Fibroblast of villous mesenchyme (primary cell): Measurements from ENCODE around the gene LRRTM4. TPM values are rescaled to one million over a fixed set of nuclear protein-coding genes. Genes with fewer than 3 reads are reported as not detected.

Experiments
- DNase-seq: peaks from one replicate; pipeline ENCODE4 v3.0.0-alpha.2; 2010; ENCODE audit warnings: low read depth
- H3K4me3 ChIP-seq: 2 replicates; pipeline ENCODE4 v1.5.1; 2011; ENCODE audit warnings: low read depth, mild to moderate bottlenecking, low read length
- total RNA-seq: library from RNA; depleted of rRNA; stranded (reverse); fragments of >200 nt; gene quantifications from 2 replicates; pipeline ENCODE4 v1.2.3, GENCODE V29; 2012
- TF ChIP-seq, protein P1 (sequence below): IDR thresholded peaks from 2 replicates; pipeline ENCODE4 v1.5.1; 2012; ENCODE audit warnings: low read depth, mild to moderate bottlenecking, low read length; ENCODE audit not compliant: insufficient read depth

Gene LRRTM4
- total RNA-seq, 1 donor, result not detected

DNA sequence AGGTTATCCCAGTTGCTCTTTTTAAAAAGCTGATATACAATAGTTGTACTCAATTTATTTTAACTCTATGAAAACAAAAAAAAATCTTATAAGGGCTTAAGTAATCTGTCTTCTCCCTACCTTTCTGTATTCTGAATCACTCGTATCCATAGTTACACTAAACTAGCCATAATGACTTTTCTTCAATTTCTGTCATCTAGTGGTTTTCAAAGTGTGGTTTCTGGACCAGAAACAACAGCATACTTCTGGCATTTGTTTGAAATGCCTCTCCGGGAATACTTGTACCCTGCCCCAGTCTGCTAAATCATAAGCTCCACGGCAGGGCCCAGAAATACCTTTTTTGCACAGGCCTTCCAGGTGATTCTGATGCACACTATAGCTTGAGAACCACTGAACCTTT is 253.6 kb downstream of the LRRTM4 start:
- no peak overlapping the region for H3K4me3 ChIP-seq
- no peak for DNase-seq

DNA sequence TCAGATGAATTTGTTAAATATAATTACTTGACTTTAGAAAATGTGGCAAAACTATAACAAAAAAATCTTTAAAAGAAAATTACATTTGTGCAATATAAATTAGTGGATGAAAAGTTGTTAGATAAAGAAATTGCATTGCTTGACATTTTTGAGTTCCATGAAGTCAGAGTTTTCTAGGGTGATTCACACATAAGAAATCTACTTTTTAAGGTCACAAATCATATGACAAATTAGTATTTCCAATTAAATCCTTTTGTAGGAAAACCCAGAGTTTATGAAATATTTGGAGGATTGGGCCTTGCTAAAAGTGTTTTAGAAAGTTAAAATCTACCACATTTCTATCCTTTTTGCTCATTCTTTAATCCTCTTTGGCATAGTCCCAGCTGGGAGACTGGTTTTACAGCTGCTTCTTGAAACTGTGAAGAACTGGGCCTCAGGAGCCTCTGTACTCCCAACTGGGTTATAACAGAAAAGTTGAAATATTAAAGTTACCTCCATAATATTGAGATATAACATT is 289.2 kb downstream of the LRRTM4 start:
- H3K4me3 ChIP-seq, result no peak overlapping the region
- DNase-seq, result no peak
- TF ChIP-seq, protein P1, sequence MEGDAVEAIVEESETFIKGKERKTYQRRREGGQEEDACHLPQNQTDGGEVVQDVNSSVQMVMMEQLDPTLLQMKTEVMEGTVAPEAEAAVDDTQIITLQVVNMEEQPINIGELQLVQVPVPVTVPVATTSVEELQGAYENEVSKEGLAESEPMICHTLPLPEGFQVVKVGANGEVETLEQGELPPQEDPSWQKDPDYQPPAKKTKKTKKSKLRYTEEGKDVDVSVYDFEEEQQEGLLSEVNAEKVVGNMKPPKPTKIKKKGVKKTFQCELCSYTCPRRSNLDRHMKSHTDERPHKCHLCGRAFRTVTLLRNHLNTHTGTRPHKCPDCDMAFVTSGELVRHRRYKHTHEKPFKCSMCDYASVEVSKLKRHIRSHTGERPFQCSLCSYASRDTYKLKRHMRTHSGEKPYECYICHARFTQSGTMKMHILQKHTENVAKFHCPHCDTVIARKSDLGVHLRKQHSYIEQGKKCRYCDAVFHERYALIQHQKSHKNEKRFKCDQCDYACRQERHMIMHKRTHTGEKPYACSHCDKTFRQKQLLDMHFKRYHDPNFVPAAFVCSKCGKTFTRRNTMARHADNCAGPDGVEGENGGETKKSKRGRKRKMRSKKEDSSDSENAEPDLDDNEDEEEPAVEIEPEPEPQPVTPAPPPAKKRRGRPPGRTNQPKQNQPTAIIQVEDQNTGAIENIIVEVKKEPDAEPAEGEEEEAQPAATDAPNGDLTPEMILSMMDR, result no peak

More for the DNA sequence above, 253.6 kb downstream of the LRRTM4 start:
- TF ChIP-seq, protein P1, result no peak

- DNase-seq, result peak; percentile 1
- TF ChIP-seq, protein P1, result no peak
- H3K4me3 ChIP-seq, result no peak overlapping the region
Measured at GRCh38 chr2:77228391-77228790, 293.8 kb downstream of the LRRTM4 start.

GRCh38 chr2:77210725-77211124 is 311.5 kb downstream of the LRRTM4 start:
- TF ChIP-seq, protein P1, result no peak
- H3K4me3 ChIP-seq, result no peak overlapping the region
- DNase-seq, result no peak

GRCh38 chr2:77207331-77207730 is 314.8 kb downstream of the LRRTM4 start:
- no peak for DNase-seq
- TF ChIP-seq, protein P1, result no peak
- H3K4me3 ChIP-seq, result no peak overlapping the region

DNA sequence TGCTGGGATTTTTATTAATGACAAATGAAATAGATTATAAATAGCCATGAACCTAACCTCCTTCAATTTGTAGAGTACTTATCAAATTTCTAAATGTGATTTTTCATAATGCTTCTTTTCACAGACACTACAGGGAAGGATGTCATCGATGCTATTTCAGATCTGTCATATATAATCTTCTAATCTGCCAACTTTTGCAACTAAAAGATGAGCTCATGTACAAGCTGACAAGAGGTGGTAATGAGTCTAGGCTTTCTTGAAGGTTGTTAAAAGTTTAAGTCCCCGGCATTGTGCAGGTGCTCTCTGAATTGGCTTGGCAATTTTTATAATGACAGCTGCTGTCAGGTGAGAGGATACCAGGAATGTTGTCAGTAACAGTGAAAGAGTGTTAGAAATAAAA is 320.4 kb downstream of the LRRTM4 start:
- no peak for DNase-seq

More for the DNA sequence above, 320.4 kb downstream of the LRRTM4 start:
- TF ChIP-seq, protein P1, result no peak
- H3K4me3 ChIP-seq, result no peak overlapping the region
